GM12878 (cell line): ENCODE data around the gene MEGF11. TPM values are rescaled to one million over a fixed set of nuclear protein-coding genes. Genes with fewer than 3 reads are reported as not detected.

Experiments used
- ATAC-seq: fragments of 200-7000 bp; cut with Tn5 transposase; 3 replicates; pipeline ENCODE4 v1.9.1; 2020; ENCODE audit warnings: mild to moderate bottlenecking, moderate library complexity
- BruUV-seq: library from RNA; stranded (reverse); fragments of 400-500 nt; replicated peaks from 2 replicates; lab custom pipeline; 2021; lab: Mats Ljungman, UMichigan
- CTCF ChIA-PET: fragments of 300-600 bp; sonication (Branson Sonifier 250); formaldehyde crosslinking; extraction: SDS; loops from one replicate; lab custom pipeline; 2021; ENCODE audit warnings: inconsistent platforms; lab: Yijun Ruan, JAX
- POLR2A ChIA-PET: fragments of 350-600 bp; formaldehyde crosslinking; extraction: SDS; loops from one replicate; lab custom pipeline; 2021; ENCODE audit warnings: inconsistent platforms; lab: Charles Lee
- RAD21 ChIA-PET: fragments of 300-600 bp; sonication (Branson Sonifier 250); formaldehyde crosslinking; loops from one replicate; lab custom pipeline; 2023; ENCODE audit warnings: antibody characterized with exemption; ENCODE audit not compliant: unreplicated experiment; lab: Charles Lee
- SMC1A ChIA-PET: fragments of 300-600 bp; sonication (Branson Sonifier 250); formaldehyde crosslinking; loops from one replicate; lab custom pipeline; 2023; ENCODE audit not compliant: unreplicated experiment, uncharacterized antibody; lab: Charles Lee
- DNase-seq: peaks from one replicate; pipeline ENCODE4 v3.0.0-alpha.2; 2011; ENCODE audit warnings: low read depth, low spot score
- FAIRE-seq: peaks from 3 replicates; lab custom pipeline; 2011; peaks lifted over from hg19 to GRCh38; lab: Jason Lieb, UNC
- H2AFZ ChIP-seq: 2 replicates; pipeline ENCODE4 v1.6.0; 2011; ENCODE audit warnings: low read depth, low read length, control low read depth; ENCODE audit not compliant: control insufficient read depth
- H3K27ac ChIP-seq: 2 replicates; pipeline ENCODE4 v1.5.1; 2011; ENCODE audit warnings: control low read depth; ENCODE audit not compliant: control insufficient read depth, insufficient read depth
- H3K27me3 ChIP-seq, 2 experiments: replicated peaks in 1 of 2; 2 replicates each; pipeline versions ENCODE4 v1.6.0 to v1.6.1; 2011; ENCODE audit warnings: low read length in 1 of 2; ENCODE audit not compliant: control insufficient read depth in 2 of 2, insufficient read depth in 2 of 2
- H3K36me3 ChIP-seq, 2 experiments: 2 replicates each; pipeline ENCODE4 v1.5.1; 2011; ENCODE audit warnings: low read length in 1 of 2; ENCODE audit not compliant: control insufficient read depth in 2 of 2, insufficient read depth in 2 of 2
- H3K4me1 ChIP-seq: 2 replicates; pipeline ENCODE4 v1.6.1; 2011; ENCODE audit warnings: mild to moderate bottlenecking, low read length, moderate library complexity, mixed read lengths; ENCODE audit not compliant: control insufficient read depth, insufficient read depth
- H3K4me2 ChIP-seq: 2 replicates; pipeline ENCODE4 v1.6.0; 2011; ENCODE audit warnings: control low read depth; ENCODE audit not compliant: control insufficient read depth, insufficient read depth
- H3K4me3 ChIP-seq: fragments of 200-600 bp; sonication (generic); 2 replicates; pipeline ENCODE4 v1.5.1; 2016
- H3K79me2 ChIP-seq: 2 replicates; pipeline ENCODE4 v1.6.0; 2011; ENCODE audit warnings: low read length; ENCODE audit not compliant: control insufficient read depth, insufficient read depth
- H3K9ac ChIP-seq: 2 replicates; pipeline ENCODE4 v1.8.0; 2011; ENCODE audit warnings: low read length, control low read depth, mixed read lengths; ENCODE audit not compliant: control insufficient read depth, insufficient read depth
- H3K9me3 ChIP-seq: replicated peaks from 3 replicates; pipeline ENCODE4 v1.5.1; 2011; ENCODE audit warnings: mild to moderate bottlenecking, low read length; ENCODE audit not compliant: control insufficient read depth, insufficient read depth
- H4K20me1 ChIP-seq: 2 replicates; pipeline ENCODE4 v1.6.0; 2011; ENCODE audit not compliant: control insufficient read depth, insufficient read depth
- GATAD2B ChIP-seq: fragments of 450-650 bp; conservative IDR thresholded peaks from 2 replicates; pipeline ENCODE4 v1.6.1; 2017; ENCODE audit warnings: low read depth, mild to moderate bottlenecking, moderate library complexity
- KAT2A ChIP-seq: conservative IDR thresholded peaks from 2 replicates; pipeline ENCODE4 v1.6.1; 2011; ENCODE audit warnings: low read depth, low read length; ENCODE audit not compliant: control insufficient read depth
- MEF2A ChIP-seq: IDR thresholded peaks from 2 replicates; pipeline ENCODE4 v1.6.1; 2011; ENCODE audit warnings: low read depth, mild to moderate bottlenecking, low read length, moderate library complexity; ENCODE audit not compliant: insufficient read depth
- NR2C1 ChIP-seq: fragments of 450-650 bp; IDR thresholded peaks from 2 replicates; pipeline ENCODE4 v1.6.1; 2017; ENCODE audit warnings: antibody characterized with exemption, mild to moderate bottlenecking, moderate library complexity
- NRF1 ChIP-seq: conservative IDR thresholded peaks from 2 replicates; pipeline ENCODE4 v1.6.1; 2011; ENCODE audit warnings: mild to moderate bottlenecking, low read depth, low read length, improper control_type of control experiment
- POLR2AphosphoS5 ChIP-seq: IDR thresholded peaks from 2 replicates; pipeline ENCODE4 v1.6.1; 2011; ENCODE audit warnings: mild to moderate bottlenecking, low read length, inconsistent platforms
- POU2F2 ChIP-seq: IDR thresholded peaks from 3 replicates; pipeline ENCODE4 v1.6.1; 2011; ENCODE audit warnings: low read depth, mild to moderate bottlenecking, low read length, borderline replicate concordance
- RELA ChIP-seq: fragments of 450-650 bp; IDR thresholded peaks from 2 replicates; pipeline ENCODE4 v1.8.0; 2014; ENCODE audit warnings: borderline replicate concordance; ENCODE audit not compliant: partially characterized antibody
- SUZ12 ChIP-seq: fragments of 200-600 bp; sonication (generic); IDR thresholded peaks from one replicate; pipeline ENCODE4 v1.6.1; 2018; ENCODE audit warnings: antibody characterized with exemption, mild to moderate bottlenecking; ENCODE audit not compliant: unreplicated experiment
- USF1 ChIP-seq: IDR thresholded peaks from 2 replicates; pipeline ENCODE4 v1.6.1; 2011; ENCODE audit warnings: borderline replicate concordance, low read depth, mild to moderate bottlenecking, moderate library complexity, mixed read lengths, low read length; ENCODE audit not compliant: insufficient read depth; ENCODE audit errors: extremely low read length
- ZBTB33 ChIP-seq: fragments of 450-650 bp; IDR thresholded peaks from 2 replicates; pipeline ENCODE4 v1.6.1; 2017; ENCODE audit warnings: mild to moderate bottlenecking
- ZBTB4 ChIP-seq: fragments of 450-650 bp; formaldehyde crosslinking; IDR thresholded peaks from 2 replicates; pipeline ENCODE4 v1.4.0; 2022; ENCODE audit warnings: mild to moderate bottlenecking, moderate library complexity
- whole genome bisulfite sequencing: methylation state at CpG from one replicate; pipeline ENCODE4 v1.1.6; 2016; ENCODE audit warnings: low lambda C conversion rate; ENCODE audit not compliant: insufficient replicate concordance, insufficient coverage; ENCODE audit errors: missing lambda C conversion rate; 5-methylcytosine and 5-hydroxymethylcytosine counted together
- in situ Hi-C: fragments of 300-500 bp; cut with MboI; formaldehyde crosslinking; loops from 9 replicates; pipeline ENCODE4 v1.14.3; 2018; ENCODE audit warnings: mixed read lengths
- intact Hi-C: fragments of 100-400 bp; cut with micrococcal nuclease; formaldehyde crosslinking; loops from one replicate; pipeline ENCODE4 v1.14.2; 2022; ENCODE audit not compliant: unreplicated experiment
- polyA plus RNA-seq, 11 experiments: library from polyadenylated mRNA; depleted of rRNA in 4 of 11; unstranded in 6 of 11; stranded (reverse) in 5 of 11; fragments of >200 nt; fragmentation: Nextera tagmentation in 4 of 11; fragmentation: Illumina TruSeq in 1 of 11; extraction: Ambion mirVana in 4 of 11; extraction: Trizol in 1 of 11; gene quantifications; 1 replicate in 1 of 11; 2 replicates in 10 of 11; pipeline versions ENCODE4 v1.2.1 to v1.2.3, GENCODE V29; 2011 to 2016; ENCODE audit warnings: inconsistent platforms in 2 of 11, missing spikeins in 2 of 11, low read depth in 1 of 11
- total RNA-seq, 4 experiments: library from RNA; depleted of rRNA in 3 of 4; stranded (reverse); fragments of >200 nt in 3 of 4; fragmentation: Illumina TruSeq in 1 of 4; extraction: Trizol in 1 of 4; gene quantifications; 2 replicates each; pipeline versions ENCODE4 v1.2.1 to v1.2.3, GENCODE V29; 2013 to 2021

Gene MEGF11
- total and polyA plus RNA-seq, 10 of the 15 experiments (the other 5 are each of a cell fraction or from before 2014, with no cell fraction given) = 0.03 to 1.7 (median 0.49) TPM

GRCh38 chr15:65937476-65937875 is 316.1 kb downstream of the MEGF11 start (continued):
- TF ChIP-seq USF1 (no peak), KAT2A (no peak)
- TF ChIP-seq, all 136 proteins: peak for 0

GRCh38 chr15:65937054-65937453 is 316.5 kb downstream of the MEGF11 start:
- ChIA-PET POLR2A (no interaction called here), SMC1A (interaction anchor here (0.9 to 3.6 kb wide), 3 partner anchors 16 to 20 kb away, joined by 4 to 15 read pairs (median 7); no protein-coding TSS in a partner anchor), RAD21 (interaction anchor here (1.1 kb wide), 1 partner anchor 20 kb away, joined by 3 read pairs; no protein-coding TSS in a partner anchor), CTCF (interaction anchor here (0.8 kb wide), 2 partner anchors 36 to 75 kb away, joined by 3 read pairs; no protein-coding TSS in a partner anchor)
- ATAC-seq (no peak), FAIRE-seq (no peak), DNase-seq (no peak)
- Histone ChIP-seq H3K4me2 (no peak overlapping the region), H4K20me1 (no peaks in the 10 kb centered on the region), H3K36me3 (no peaks in the 10 kb centered on the region), H3K4me1 (no peaks in the 10 kb centered on the region), H3K27ac (no peak overlapping the region), H3K27me3 (no peaks in the 10 kb centered on the region), H3K79me2 (no peaks in the 10 kb centered on the region), H3K9ac (no peak overlapping the region), H3K9me3 (no peaks in the 10 kb centered on the region), H2AFZ (no peak overlapping the region)
- intact Hi-C loops (no loop called here), in situ Hi-C loops (no loop called here)
- 54% methylated on average over 2 of the region's 3 CpGs for WGBS
- TF ChIP-seq NRF1 (no peak), POLR2AphosphoS5 (no peak), SUZ12 (no peak), GATAD2B (no peak), POU2F2 (no peak), MEF2A (no peak), RELA (no peak), ZBTB33 (no peak), NR2C1 (no peak), ZBTB4 (CRISPR knock-in tag) (no peak)
- TF ChIP-seq, all 136 proteins: peak for 0
- BruUV-seq = no TSS peak
- no peak overlapping the region for H3K4me3 ChIP-seq
